Measurements from ENCODE around the gene SALL4. TPM values are rescaled to one million over a fixed set of nuclear protein-coding genes. Genes with fewer than 3 reads are reported as not detected.
A peak's percentile ranks its signal among the peaks of the same experiment; 100 is the strongest.

Gene SALL4
- total and polyA plus RNA-seq, 11 donors = 0.04 to 0.22 (median 0.07) TPM; not detected in 5

DNA sequence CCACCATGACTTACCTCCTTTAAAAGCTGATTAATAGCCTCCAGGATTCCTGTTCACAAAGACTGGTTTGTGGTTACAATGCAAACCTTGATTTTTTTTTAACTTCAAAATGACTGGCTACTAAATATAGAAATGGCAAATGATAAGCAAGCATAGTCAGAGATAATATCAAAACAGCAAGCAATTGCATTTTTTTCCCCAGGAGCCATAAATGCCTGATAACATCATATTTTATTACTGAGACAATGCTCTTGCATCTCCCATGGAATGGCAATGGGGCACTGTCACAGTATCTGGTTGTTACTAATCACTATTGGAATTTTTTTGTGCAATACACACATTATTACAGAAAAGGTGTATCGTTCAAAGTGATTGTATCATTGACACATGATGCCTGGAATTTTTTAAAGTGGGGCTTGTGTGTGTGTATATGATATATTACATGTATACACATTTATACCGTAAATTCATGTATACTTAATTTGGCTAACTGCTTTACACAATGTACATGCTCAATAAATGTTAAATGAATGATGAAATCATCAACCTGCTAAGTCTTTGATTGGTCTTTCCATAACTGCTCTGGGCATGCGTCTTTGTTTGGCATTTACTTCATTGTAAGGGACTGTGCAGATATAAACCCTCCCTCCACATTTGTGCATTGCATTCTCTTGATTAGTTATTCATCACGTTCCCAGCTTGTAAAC is 980 bp upstream of the SALL4 start:
- Histone ChIP-seq H3K4me1 (peaks cover 0 to 24% (median 14%) of the 10 kb centered on the region in 12 donors), H3K27me3 (peaks cover 22 to 52% (median 35%) of the 10 kb centered on the region in 9 donors), H3K9me3 (no peaks in the 10 kb centered on the region), H3K4me3 (no peak overlapping the region), H3K27ac (no peak overlapping the region), H3K36me3 (no peaks in the 10 kb centered on the region)
- no peak for DNase-seq
- TF ChIP-seq POLR2A (IDR thresholded peaks at IDR 0.05) = no peak
- TF ChIP-seq, protein P1, sequence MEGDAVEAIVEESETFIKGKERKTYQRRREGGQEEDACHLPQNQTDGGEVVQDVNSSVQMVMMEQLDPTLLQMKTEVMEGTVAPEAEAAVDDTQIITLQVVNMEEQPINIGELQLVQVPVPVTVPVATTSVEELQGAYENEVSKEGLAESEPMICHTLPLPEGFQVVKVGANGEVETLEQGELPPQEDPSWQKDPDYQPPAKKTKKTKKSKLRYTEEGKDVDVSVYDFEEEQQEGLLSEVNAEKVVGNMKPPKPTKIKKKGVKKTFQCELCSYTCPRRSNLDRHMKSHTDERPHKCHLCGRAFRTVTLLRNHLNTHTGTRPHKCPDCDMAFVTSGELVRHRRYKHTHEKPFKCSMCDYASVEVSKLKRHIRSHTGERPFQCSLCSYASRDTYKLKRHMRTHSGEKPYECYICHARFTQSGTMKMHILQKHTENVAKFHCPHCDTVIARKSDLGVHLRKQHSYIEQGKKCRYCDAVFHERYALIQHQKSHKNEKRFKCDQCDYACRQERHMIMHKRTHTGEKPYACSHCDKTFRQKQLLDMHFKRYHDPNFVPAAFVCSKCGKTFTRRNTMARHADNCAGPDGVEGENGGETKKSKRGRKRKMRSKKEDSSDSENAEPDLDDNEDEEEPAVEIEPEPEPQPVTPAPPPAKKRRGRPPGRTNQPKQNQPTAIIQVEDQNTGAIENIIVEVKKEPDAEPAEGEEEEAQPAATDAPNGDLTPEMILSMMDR (IDR thresholded peaks at IDR 0.05) = no peak
- ATAC-seq = no peak
- intact Hi-C loops (cut with DNase I) = loop anchor here in 4 of 10 donors (5.0 to 10.0 kb wide), 3 partner anchors 252 to 279 kb away; no protein-coding TSS in a partner anchor
- WGBS, 4 donors = 71 to 77% (median 75%) methylated on average over 4 of the region's 4 CpGs

DNA sequence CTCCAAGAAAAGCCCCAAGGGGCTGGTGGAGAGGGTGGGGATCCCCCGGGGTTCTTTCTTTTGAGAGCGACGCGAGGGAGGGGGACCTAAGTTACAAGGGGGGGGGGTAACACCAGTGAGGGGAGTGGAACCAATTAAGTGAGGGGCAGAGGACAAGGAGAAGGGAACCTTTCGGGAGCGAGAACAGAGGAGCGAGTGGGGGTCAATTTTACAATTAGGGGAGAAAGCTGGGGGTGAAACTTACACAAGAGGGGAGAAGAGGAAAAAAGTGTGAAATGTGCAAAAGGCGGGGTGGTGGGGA is 548 bp downstream of the SALL4 start:
- ATAC-seq = no peak
- intact Hi-C loops (cut with DNase I) = loop anchor here in 7 of 10 donors (2.0 to 10.0 kb wide), 4 partner anchors 253 to 281 kb away; no protein-coding TSS in a partner anchor

DNA sequence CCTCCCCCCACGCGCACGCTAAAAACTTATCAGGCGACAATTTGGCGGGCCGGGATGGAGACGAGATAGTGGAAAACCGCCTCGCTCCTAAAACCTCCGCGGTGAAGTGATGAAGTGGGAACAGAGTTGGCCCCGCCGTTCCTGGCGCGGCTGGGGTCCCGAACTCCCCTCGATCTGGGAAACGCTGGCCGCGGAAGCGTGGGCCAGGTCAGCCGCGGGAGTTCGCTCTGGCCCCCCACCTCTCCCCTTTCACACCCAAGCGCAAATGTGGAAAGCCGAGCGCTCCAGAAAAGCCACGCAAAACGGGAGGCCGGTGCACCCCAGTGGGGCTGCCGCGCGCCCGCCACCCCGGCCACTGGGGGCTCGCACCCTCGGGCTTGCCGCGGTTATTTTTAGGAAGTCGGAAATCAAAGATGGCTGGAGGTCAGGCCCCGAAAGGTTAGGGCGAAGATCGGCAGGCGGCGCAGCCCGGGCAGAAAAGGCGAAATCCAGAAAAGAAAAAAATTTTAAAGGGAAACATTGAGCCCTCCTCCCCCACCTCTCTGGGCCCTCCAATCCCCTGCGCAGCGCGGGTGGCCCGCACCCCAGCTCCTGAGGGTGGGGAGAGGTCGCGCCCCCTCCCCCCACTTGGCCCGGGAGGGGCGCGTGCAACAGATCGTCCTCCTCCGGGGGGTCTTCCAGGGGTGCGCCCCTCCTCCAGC is 1.0 kb downstream of the SALL4 start:
- intact Hi-C loops (cut with DNase I) = loop anchor here in 7 of 10 donors (2.0 to 10.0 kb wide), 4 partner anchors 254 to 282 kb away; no protein-coding TSS in a partner anchor
- Histone ChIP-seq H3K9me3 (no peaks in the 10 kb centered on the region), H3K27ac (no peak overlapping the region), H3K27me3 (peaks cover 22 to 62% (median 36%) of the 10 kb centered on the region in 9 donors), H3K4me1 (peaks cover 0 to 24% (median 14%) of the 10 kb centered on the region in 12 donors), H3K4me3 (peak overlapping the region; percentile 16 to 60 (median 50)), H3K36me3 (no peaks in the 10 kb centered on the region)
- ATAC-seq = no peak
- WGBS, 4 donors = 1% methylated on average over 36 to 59 of the region's 59 CpGs
- TF ChIP-seq, protein P1 (IDR thresholded peaks at IDR 0.05) = no peak
- TF ChIP-seq POLR2A (IDR thresholded peaks at IDR 0.05) = no peak
- DNase-seq = peak in 1 of 5 donors; percentile 26

More for the DNA sequence above, 548 bp downstream of the SALL4 start:
- Histone ChIP-seq H3K36me3 (no peaks in the 10 kb centered on the region), H3K27me3 (peaks cover 22 to 60% (median 36%) of the 10 kb centered on the region in 9 donors), H3K4me1 (peaks cover 0 to 24% (median 14%) of the 10 kb centered on the region in 12 donors), H3K9me3 (no peaks in the 10 kb centered on the region), H3K27ac (no peak overlapping the region), H3K4me3 (peak overlapping the region in 10 of 12 donors; percentile 16 to 60 (median 51))
- TF ChIP-seq, protein P1 (IDR thresholded peaks at IDR 0.05) = no peak
- no peak for TF ChIP-seq POLR2A (IDR thresholded peaks at IDR 0.05)
- WGBS, 4 donors = 2 to 9% (median 6%) methylated on average over 8 of the region's 8 CpGs
- no peak for DNase-seq

DNA sequence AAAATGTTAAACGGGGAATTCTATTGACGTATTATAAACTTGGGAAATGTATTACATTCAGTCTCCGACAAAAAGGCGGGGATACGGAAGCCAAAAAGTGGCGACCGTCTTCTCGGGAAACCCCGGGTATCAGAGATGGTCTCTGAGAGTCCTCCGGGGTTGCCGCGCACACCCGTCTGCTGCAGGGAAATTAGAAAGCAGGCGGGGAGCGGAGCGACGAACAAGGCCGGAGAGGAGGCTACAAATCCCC is 1.5 kb downstream of the SALL4 start:
- H3K9me3 ChIP-seq = no peaks in the 10 kb centered on the region
- peak overlapping the region; percentile 16 to 60 (median 50) for H3K4me3 ChIP-seq
- peaks cover 22 to 67% (median 36%) of the 10 kb centered on the region in 9 donors for H3K27me3 ChIP-seq
- DNase-seq (no peak), ATAC-seq (no peak)
- H3K36me3 ChIP-seq = no peaks in the 10 kb centered on the region
- TF ChIP-seq, protein P1 (IDR thresholded peaks at IDR 0.05) = no peak
- no peak for TF ChIP-seq POLR2A (IDR thresholded peaks at IDR 0.05)
- intact Hi-C loops (cut with DNase I) = loop anchor here in 7 of 10 donors (2.0 to 10.0 kb wide), 4 partner anchors 254 to 282 kb away; no protein-coding TSS in a partner anchor
- 1 to 2% (median 1%) methylated on average over 16 to 18 of the region's 18 CpGs for WGBS, 4 donors
- H3K27ac ChIP-seq = no peak overlapping the region
- peaks cover 0 to 24% (median 14%) of the 10 kb centered on the region in 12 donors for H3K4me1 ChIP-seq

Measured in heart left ventricle (tissue), 16 donors.